ENCODE results near the gene NECAP2. TPM values are rescaled to one million over a fixed set of nuclear protein-coding genes. Genes with fewer than 3 reads are reported as not detected.

NECAP2 gene, protein sequence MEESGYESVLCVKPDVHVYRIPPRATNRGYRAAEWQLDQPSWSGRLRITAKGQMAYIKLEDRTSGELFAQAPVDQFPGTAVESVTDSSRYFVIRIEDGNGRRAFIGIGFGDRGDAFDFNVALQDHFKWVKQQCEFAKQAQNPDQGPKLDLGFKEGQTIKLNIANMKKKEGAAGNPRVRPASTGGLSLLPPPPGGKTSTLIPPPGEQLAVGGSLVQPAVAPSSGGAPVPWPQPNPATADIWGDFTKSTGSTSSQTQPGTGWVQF
- total RNA-seq = 75.2 and 79.4 TPM in 2 replicates

DNA sequence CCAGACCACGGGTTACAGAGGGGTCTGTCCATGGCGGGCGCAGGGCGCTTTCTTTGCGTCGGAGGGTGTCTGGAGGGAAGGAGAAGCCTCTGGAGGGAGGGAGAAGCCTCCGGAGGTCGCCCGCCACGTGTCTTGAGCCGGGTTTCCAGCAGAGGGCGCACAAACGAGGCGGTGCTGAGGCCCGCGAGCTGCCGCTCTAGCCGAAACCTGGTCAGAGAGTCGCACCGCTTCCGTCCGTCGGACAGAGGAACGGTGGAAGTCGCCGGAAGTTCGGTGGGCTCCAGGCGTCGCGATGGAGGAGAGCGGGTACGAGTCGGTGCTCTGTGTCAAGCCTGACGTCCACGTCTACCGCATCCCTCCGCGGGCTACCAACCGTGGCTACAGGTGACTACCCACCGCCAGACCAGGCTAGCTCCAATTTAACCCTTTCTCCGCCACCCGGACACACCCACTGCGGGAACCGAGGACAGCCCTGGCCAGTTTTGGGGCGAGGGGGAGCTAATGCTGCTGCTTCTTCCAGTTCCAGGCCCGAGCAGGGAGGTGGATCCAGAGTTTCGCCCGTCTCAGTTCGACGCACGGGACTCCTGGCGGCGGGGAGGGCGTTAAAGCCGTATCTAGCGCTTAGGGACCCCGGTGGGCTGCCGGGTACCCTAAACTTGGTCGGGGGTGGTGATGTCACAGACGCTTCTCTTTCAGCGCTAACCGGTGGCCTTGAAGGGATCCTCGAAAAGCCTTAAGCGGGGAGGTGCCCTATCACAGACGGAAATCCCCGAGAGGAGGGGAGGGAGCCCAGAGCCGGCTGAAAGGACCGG, at the start of gene NECAP2:
TSS of gene NECAP2 (plus strand) at position 255 of the 812 bp plus-strand sequence. CDS start at position 293, 38 bp downstream.
- DNase-seq (ENCODE audit: low spot score) = peak; percentile 88
- Mint-ChIP-seq H3K4me1 (ENCODE audit: low read depth) (peaks cover 22% of the 10 kb centered on the region), H3K27me3 (ENCODE audit: low read depth) (no peaks in the 10 kb centered on the region)

DNA sequence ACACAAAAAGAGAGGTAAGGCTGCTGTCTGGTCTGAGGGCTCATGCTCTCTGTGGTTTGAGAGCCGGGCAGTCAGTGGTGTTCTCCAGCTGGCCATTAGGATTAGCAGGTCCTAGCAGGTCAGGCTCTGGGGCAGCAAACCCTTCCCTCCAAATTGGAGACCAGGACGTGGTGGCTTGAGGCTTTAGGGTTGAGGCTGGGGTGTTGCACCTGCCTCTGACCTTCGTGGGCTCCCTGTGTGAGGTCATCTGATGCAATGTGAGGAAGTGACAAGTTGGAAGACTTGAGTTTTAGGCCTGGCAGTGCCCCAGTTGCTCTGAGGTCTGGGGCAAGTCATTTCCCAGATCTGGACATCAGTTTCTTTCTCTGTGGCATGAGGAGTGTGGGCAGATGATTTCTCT, 49.1 kb upstream of the NECAP2 start:
- Mint-ChIP-seq H3K27me3 (ENCODE audit: low read depth) (no peaks in the 10 kb centered on the region), H3K9me3 (no peaks in the 10 kb centered on the region), H3K4me3 (ENCODE audit: low read depth) (no peak overlapping the region), H3K36me3 (ENCODE audit: low read depth) (peaks cover 48% of the 10 kb centered on the region), H3K27ac (peak overlapping the region; percentile 83), H3K4me1 (ENCODE audit: low read depth) (peaks cover 53% of the 10 kb centered on the region)
- intact Hi-C loops (cut with micrococcal nuclease) = no loop called here
- no peak for DNase-seq (ENCODE audit: low spot score)

More for the DNA sequence above, at the start of gene NECAP2:
- peak within 1 kb of the TSS; percentile 89 for H3K4me3 Mint-ChIP-seq (ENCODE audit: low read depth)
- no peaks in the 10 kb centered on the region for H3K9me3 Mint-ChIP-seq
- peak within 1 kb of the TSS; percentile 84 for H3K27ac Mint-ChIP-seq
- H3K36me3 Mint-ChIP-seq (ENCODE audit: low read depth) = peaks cover 32% of the 10 kb centered on the region
- intact Hi-C loops (cut with micrococcal nuclease) = loop anchor here (1.0 to 2.0 kb wide), 2 partner anchors 58 to 73 kb away; partner anchors contain the start of gene SZRD1

DNA sequence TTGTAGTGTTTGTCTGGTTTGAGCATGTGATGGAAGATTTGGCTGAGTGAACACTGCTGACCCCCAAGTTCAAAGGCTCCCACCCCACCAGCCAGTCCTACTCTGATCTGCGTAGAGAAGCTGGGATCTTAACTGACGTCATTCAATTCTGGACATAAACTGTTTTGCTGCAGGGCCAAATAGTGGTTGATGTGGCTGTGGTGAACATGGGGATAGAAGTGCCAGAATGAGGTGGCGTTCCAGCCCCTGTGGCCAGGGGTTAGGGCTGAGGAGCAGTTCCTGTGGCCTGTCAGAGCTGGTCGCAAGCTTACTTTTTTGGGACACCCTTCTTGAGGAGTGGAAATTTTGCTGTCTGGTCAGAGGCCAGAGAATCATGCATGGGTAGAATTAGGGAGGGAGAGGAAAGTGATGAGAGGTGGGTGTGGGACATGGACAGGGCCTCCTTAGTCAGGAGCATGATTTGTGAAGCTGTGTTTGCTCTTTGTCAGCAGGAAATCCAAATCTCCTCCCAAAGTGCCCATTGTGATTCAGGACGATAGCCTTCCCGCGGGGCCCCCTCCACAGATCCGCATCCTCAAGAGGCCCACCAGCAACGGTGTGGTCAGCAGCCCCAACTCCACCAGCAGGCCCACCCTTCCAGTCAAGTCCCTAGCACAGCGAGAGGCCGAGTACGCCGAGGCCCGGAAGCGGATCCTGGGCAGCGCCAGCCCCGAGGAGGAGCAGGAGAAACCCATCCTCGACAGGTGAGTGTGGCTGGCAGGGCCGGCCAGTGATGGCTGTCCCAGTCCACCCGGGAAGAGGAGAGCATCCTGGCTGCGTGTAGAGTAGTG, 47.6 kb upstream of the NECAP2 start:
- Mint-ChIP-seq H3K4me1 (ENCODE audit: low read depth) (peaks cover 42% of the 10 kb centered on the region), H3K9me3 (no peaks in the 10 kb centered on the region), H3K27me3 (ENCODE audit: low read depth) (no peaks in the 10 kb centered on the region)

DNA sequence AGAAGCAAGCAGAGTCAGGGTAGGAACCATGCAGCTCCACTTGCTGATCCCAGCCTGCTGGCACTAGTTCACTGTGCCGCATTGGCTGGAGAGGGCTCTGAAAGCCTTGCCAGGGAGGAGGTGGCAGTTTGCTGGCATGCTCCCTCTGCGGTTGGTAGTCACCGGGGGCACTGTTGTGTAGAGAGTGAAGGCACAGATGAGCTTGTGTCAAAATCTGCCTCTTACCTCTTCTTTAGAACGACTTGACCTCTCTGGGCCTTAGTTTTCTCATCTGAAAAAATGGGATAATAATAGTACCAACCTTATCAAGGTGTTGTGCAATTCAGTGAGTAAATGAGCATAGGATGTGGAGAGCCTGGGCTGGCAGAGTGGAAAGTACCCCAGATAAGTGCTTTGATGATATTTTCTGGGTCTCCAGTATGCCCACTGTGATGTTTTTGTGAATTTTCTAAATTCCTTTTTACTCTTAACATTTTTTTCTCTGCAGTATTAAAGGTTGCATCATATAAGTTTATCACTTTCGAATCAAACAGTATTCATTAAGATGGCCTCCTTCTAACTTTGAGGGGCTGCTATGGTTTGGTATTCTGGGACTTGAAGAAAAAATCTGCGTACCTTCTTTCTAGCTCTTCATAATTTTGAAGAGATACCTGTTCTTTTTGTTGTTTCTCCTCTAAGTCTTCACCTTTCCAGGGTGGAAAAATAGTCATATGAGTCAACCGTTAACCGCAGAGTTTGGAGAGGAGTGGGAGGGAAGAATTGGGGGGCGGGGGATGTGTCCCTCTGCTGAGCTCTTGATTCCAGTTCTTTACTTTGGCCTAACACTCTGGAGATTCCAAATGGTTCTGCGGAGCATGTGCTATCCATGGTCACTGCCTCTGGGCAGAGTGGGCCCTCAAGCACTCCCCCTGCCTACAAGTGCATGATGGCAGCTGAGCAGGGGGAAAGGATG, 46.7 kb upstream of the NECAP2 start:
- H3K27me3 Mint-ChIP-seq (ENCODE audit: low read depth) = no peaks in the 10 kb centered on the region
- intact Hi-C loops (cut with micrococcal nuclease) = no loop called here
- H3K9me3 Mint-ChIP-seq = no peaks in the 10 kb centered on the region
- no peak overlapping the region for H3K27ac Mint-ChIP-seq
- peaks cover 39% of the 10 kb centered on the region for H3K4me1 Mint-ChIP-seq (ENCODE audit: low read depth)
- H3K4me3 Mint-ChIP-seq (ENCODE audit: low read depth) = no peak overlapping the region
- no peak for DNase-seq (ENCODE audit: low spot score)
- peaks cover 61% of the 10 kb centered on the region for H3K36me3 Mint-ChIP-seq (ENCODE audit: low read depth)

More for the DNA sequence above, 47.6 kb upstream of the NECAP2 start:
- intact Hi-C loops (cut with micrococcal nuclease) = no loop called here
- Mint-ChIP-seq H3K36me3 (ENCODE audit: low read depth) (peaks cover 58% of the 10 kb centered on the region), H3K4me3 (ENCODE audit: low read depth) (no peak overlapping the region), H3K27ac (peak overlapping the region; percentile 83)
- DNase-seq (ENCODE audit: low spot score) = no peak

DNA sequence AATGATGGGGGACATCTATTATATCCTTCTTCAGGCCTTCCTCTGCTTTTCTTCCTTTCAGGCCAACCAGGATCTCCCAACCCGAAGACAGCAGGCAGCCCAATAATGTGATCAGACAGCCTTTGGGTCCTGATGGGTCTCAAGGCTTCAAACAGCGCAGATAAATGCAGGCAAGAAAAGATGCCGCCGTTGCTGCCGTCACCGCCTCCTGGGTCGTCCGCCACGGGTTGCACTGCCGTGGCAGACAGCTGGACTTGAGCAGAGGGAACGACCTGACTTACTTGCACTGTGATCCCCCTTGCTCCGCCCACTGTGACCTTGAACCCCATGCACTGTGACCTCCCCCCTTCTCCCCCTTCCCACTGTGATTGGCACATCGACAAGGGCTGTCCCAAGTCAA, 45.5 kb upstream of the NECAP2 start:
- Mint-ChIP-seq H3K4me3 (ENCODE audit: low read depth) (no peak overlapping the region), H3K4me1 (ENCODE audit: low read depth) (peaks cover 38% of the 10 kb centered on the region)
- intact Hi-C loops (cut with micrococcal nuclease) = no loop called here

DNA sequence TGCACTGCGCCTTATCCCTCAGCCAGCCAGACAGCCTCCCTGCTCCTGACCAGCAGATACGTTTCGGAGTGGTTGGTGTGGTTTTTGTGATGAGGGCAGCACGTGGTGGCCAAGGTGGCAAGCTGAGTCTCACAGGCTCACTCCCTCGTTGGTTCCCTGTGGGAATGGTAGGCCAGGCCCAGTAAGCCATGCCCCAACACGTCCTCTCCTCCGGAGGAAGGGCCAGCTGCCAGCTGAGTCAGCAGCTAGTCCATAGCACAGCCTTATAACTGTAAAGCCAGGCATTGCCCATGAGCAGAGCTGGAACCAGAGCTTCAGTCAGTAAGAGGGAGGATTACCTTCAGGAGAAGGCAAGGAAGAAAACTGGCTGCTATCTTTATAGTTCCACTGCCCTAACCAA, 43.9 kb upstream of the NECAP2 start:
- no peaks in the 10 kb centered on the region for H3K9me3 Mint-ChIP-seq
- H3K4me3 Mint-ChIP-seq (ENCODE audit: low read depth) = no peak overlapping the region
- H3K4me1 Mint-ChIP-seq (ENCODE audit: low read depth) = peaks cover 22% of the 10 kb centered on the region
- intact Hi-C loops (cut with micrococcal nuclease) = no loop called here
- peaks cover 66% of the 10 kb centered on the region for H3K36me3 Mint-ChIP-seq (ENCODE audit: low read depth)
- H3K27ac Mint-ChIP-seq = no peak overlapping the region
- no peak for DNase-seq (ENCODE audit: low spot score)
- H3K27me3 Mint-ChIP-seq (ENCODE audit: low read depth) = no peaks in the 10 kb centered on the region

More for the DNA sequence above, 45.5 kb upstream of the NECAP2 start:
- H3K27me3 Mint-ChIP-seq (ENCODE audit: low read depth) = no peaks in the 10 kb centered on the region
- H3K36me3 Mint-ChIP-seq (ENCODE audit: low read depth) = peaks cover 68% of the 10 kb centered on the region
- no peaks in the 10 kb centered on the region for H3K9me3 Mint-ChIP-seq
- H3K27ac Mint-ChIP-seq = no peak overlapping the region
- no peak for DNase-seq (ENCODE audit: low spot score)

DNA sequence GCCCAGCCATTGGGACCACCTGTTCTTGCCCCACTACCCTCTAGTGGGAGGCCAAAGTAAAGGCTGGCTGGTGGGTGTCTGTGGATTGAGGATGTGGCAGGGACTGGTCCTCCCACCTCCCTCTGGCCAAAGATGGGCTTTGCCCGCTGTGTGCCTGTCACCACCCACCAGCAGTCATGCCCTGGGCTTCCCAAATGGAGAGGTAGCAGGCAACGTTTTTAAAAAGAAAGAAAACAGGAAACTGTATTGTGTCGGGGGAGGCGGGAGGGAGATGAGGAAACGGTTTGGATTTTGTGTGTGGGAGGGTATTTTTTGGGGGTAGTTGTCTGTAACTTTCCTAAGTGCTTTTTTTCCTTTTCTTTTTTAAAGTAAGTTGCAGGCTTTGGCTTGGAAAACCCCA, 43.4 kb upstream of the NECAP2 start:
- DNase-seq (ENCODE audit: low spot score) = no peak
- Mint-ChIP-seq H3K9me3 (no peaks in the 10 kb centered on the region), H3K27me3 (ENCODE audit: low read depth) (no peaks in the 10 kb centered on the region), H3K36me3 (ENCODE audit: low read depth) (peaks cover 66% of the 10 kb centered on the region), H3K27ac (no peak overlapping the region), H3K4me3 (ENCODE audit: low read depth) (no peak overlapping the region), H3K4me1 (ENCODE audit: low read depth) (peaks cover 18% of the 10 kb centered on the region)
- intact Hi-C loops (cut with micrococcal nuclease) = no loop called here

DNA sequence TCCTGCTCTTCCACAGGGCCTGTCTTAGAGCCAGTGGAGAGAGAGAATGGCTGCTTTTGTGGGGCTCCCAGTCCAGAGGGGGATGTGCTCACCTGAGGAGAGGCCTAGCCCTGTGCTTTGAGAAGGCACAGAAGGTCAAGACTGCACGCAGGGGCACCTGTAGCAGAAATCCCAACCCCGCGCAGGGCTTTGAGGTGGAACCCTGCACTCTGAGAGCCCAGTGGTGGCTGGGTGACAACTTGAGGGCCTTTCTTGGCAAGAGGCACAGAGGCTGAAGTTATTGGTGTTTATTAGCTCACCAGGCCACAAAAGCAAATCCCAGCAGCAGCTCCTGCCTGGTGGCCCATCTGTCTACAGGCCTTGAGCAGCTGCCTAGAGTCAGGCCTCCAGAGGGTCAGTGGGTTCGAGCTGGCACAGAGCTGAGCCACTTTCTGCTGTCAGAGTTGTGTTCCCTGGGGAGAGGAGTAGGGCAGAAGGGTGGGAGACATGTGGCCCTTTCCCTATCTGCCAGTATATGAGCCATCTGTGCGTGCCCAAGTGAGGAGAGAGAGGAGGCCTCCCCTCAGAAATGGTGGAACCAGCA, 42.1 kb upstream of the NECAP2 start:
- H3K4me3 Mint-ChIP-seq (ENCODE audit: low read depth) = no peak overlapping the region
- peaks cover 8% of the 10 kb centered on the region for H3K4me1 Mint-ChIP-seq (ENCODE audit: low read depth)
- H3K9me3 Mint-ChIP-seq = no peaks in the 10 kb centered on the region
- peaks cover 53% of the 10 kb centered on the region for H3K36me3 Mint-ChIP-seq (ENCODE audit: low read depth)
- no peak for DNase-seq (ENCODE audit: low spot score)
- no peak overlapping the region for H3K27ac Mint-ChIP-seq
- intact Hi-C loops (cut with micrococcal nuclease) = no loop called here
- no peaks in the 10 kb centered on the region for H3K27me3 Mint-ChIP-seq (ENCODE audit: low read depth)

DNA sequence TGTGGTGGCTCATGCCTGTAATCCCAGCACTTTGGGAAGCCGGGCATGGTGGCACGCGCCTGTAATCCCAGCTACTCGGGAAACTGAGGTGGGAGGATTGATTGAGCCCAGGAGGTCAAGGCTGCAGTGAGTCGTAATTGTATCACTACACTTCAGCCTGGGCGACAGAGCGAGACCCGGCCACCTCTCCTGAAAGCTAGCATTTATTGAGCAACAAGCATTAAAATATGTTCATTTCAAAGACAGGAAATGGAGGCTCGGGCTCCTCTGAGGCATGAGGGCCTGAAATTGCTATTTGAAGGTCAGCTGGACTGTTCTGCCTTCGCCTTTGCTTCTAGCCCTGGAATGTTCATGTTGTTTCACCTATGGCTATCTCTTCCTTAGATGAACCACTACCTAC, 37.8 kb upstream of the NECAP2 start:
- Mint-ChIP-seq H3K4me1 (ENCODE audit: low read depth) (no peaks in the 10 kb centered on the region), H3K27me3 (ENCODE audit: low read depth) (no peaks in the 10 kb centered on the region), H3K9me3 (no peaks in the 10 kb centered on the region), H3K4me3 (ENCODE audit: low read depth) (no peak overlapping the region), H3K27ac (no peak overlapping the region), H3K36me3 (ENCODE audit: low read depth) (peaks cover 16% of the 10 kb centered on the region)
- DNase-seq (ENCODE audit: low spot score) = no peak
- intact Hi-C loops (cut with micrococcal nuclease) = no loop called here

DNA sequence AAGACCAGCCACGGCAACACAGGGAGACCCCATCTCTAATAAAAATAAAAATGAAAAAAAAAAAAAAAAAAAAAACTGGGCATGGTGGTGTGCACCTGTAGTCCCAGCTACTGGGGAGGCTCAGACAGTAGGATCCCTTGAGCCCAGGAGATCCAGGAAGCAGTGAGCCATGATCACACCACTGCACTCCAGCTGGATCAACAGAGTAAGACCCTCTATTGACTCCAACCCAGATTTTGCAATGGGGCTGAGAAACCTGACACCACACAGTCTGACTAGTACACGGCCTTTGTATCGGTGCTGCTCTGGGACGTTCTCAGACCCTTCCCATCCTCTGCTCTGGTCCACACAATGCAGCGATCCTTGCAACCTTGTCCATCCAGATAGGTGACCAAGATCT, 35.1 kb upstream of the NECAP2 start:
- peaks cover 3% of the 10 kb centered on the region for H3K36me3 Mint-ChIP-seq (ENCODE audit: low read depth)

DNA sequence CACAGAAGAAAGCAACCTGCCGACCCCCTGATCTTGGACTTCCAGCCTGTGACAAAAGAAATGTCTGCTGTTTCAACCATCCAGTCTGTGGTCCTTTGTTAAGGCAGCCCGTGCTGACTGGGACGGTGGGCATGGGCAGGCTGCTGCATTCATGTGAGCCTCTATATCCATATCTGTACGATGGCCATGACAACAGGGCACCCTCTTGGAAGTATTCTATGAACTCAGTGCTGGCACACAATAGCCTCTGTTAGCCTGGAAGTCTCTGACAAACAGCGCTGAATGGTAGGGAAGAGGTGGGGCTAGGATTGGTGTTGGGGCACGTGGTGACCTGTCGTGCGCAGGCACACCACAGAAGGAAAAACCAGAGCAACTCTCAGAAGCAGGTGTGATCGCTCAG, 33.7 kb upstream of the NECAP2 start:
- no peaks in the 10 kb centered on the region for H3K4me1 Mint-ChIP-seq (ENCODE audit: low read depth)

More for the DNA sequence above, 35.1 kb upstream of the NECAP2 start:
- no peak for DNase-seq (ENCODE audit: low spot score)
- Mint-ChIP-seq H3K27ac (no peak overlapping the region), H3K4me1 (ENCODE audit: low read depth) (no peaks in the 10 kb centered on the region), H3K9me3 (no peaks in the 10 kb centered on the region), H3K27me3 (ENCODE audit: low read depth) (no peaks in the 10 kb centered on the region), H3K4me3 (ENCODE audit: low read depth) (no peak overlapping the region)
- intact Hi-C loops (cut with micrococcal nuclease) = no loop called here

More for the DNA sequence above, 33.7 kb upstream of the NECAP2 start:
- DNase-seq (ENCODE audit: low spot score) = no peak
- intact Hi-C loops (cut with micrococcal nuclease) = no loop called here
- no peak overlapping the region for H3K4me3 Mint-ChIP-seq (ENCODE audit: low read depth)
- H3K9me3 Mint-ChIP-seq = no peaks in the 10 kb centered on the region
- no peaks in the 10 kb centered on the region for H3K36me3 Mint-ChIP-seq (ENCODE audit: low read depth)
- no peak overlapping the region for H3K27ac Mint-ChIP-seq
- H3K27me3 Mint-ChIP-seq (ENCODE audit: low read depth) = peaks cover 2% of the 10 kb centered on the region
